HEK293 (cell line): Measurements from ENCODE around the gene FSTL5.

Experiments
- CTCF ChIA-PET: fragments of 350-600 bp; formaldehyde crosslinking; extraction: SDS; loops from one replicate; lab custom pipeline; 2021; ENCODE audit warnings: antibody characterized with exemption; lab: Yijun Ruan, JAX
- POLR2A ChIA-PET: fragments of 300-600 bp; formaldehyde crosslinking; extraction: SDS; loops from one replicate; lab custom pipeline; 2020; ENCODE audit warnings: antibody characterized with exemption, inconsistent platforms; lab: Yijun Ruan, JAX
- H3K27ac ChIP-seq: fragments of 200-500 bp; sonication (Bioruptor generic); 2 replicates; pipeline ENCODE4 v1.5.1; 2014; ENCODE audit warnings: low read depth, low read length, control low read depth, inconsistent platforms; ENCODE audit errors: extremely low read depth
- H3K36me3 ChIP-seq, 2 experiments: fragments of 200-500 bp in 1 of 2; sonication (Bioruptor generic) in 1 of 2; 1 replicate in 1 of 2; 2 replicates in 1 of 2; pipeline ENCODE4 v1.5.1; 2014 to 2017; ENCODE audit warnings: inconsistent platforms in 2 of 2, low read length in 2 of 2; ENCODE audit not compliant: control insufficient read depth in 2 of 2, insufficient read depth in 1 of 2
- H3K4me1 ChIP-seq: fragments of 200-500 bp; sonication (Bioruptor generic); 2 replicates; pipeline ENCODE4 v1.5.1; 2014; ENCODE audit warnings: mild to moderate bottlenecking, low read length, inconsistent platforms; ENCODE audit not compliant: control insufficient read depth, insufficient read depth
- H3K4me3 ChIP-seq: 2 replicates; pipeline ENCODE4 v1.5.1; 2011; ENCODE audit warnings: low read depth, mild to moderate bottlenecking, control low read depth, low read length, moderate library complexity
- H3K9me3 ChIP-seq: fragments of 200-500 bp; sonication (Bioruptor generic); 2 replicates; pipeline ENCODE4 v1.5.1; 2014; ENCODE audit warnings: low read depth, low read length, inconsistent platforms; ENCODE audit not compliant: control insufficient read depth, insufficient read depth
- KLF1 ChIP-seq: fragments of 450-650 bp; formaldehyde crosslinking; IDR thresholded peaks from 2 replicates; pipeline ENCODE4 v1.5.1; 2016; ENCODE audit warnings: missing biosample characterization, missing genetic modification characterization
- KLF9 ChIP-seq: fragments of 450-650 bp; formaldehyde crosslinking; IDR thresholded peaks from 2 replicates; pipeline ENCODE4 v1.5.1; 2016; ENCODE audit warnings: missing biosample characterization, missing genetic modification characterization, low read depth
- RBAK ChIP-seq: fragments of 450-650 bp; formaldehyde crosslinking; IDR thresholded peaks from 2 replicates; pipeline ENCODE4 v1.5.1; 2016; ENCODE audit warnings: missing biosample characterization, missing genetic modification characterization
- SP2 ChIP-seq: fragments of 450-650 bp; formaldehyde crosslinking; IDR thresholded peaks from 2 replicates; pipeline ENCODE4 v1.5.1; 2016; ENCODE audit warnings: missing biosample characterization, missing genetic modification characterization
- WT1 ChIP-seq: fragments of 450-650 bp; formaldehyde crosslinking; IDR thresholded peaks from 2 replicates; pipeline ENCODE4 v1.5.1; 2016; ENCODE audit warnings: missing biosample characterization, missing genetic modification characterization
- ZBTB48 ChIP-seq: fragments of 450-650 bp; formaldehyde crosslinking; IDR thresholded peaks from 2 replicates; pipeline ENCODE4 v1.5.1; 2016; ENCODE audit warnings: missing biosample characterization, missing genetic modification characterization
- ZBTB8A ChIP-seq: fragments of 450-650 bp; formaldehyde crosslinking; IDR thresholded peaks from 2 replicates; pipeline ENCODE4 v1.5.1; 2016; ENCODE audit warnings: missing biosample characterization, missing genetic modification characterization
- ZNF146 ChIP-seq: fragments of 450-650 bp; formaldehyde crosslinking; IDR thresholded peaks from 2 replicates; pipeline ENCODE4 v1.5.1; 2016; ENCODE audit warnings: missing biosample characterization, missing genetic modification characterization
- ZNF148 ChIP-seq: fragments of 450-650 bp; formaldehyde crosslinking; IDR thresholded peaks from 2 replicates; pipeline ENCODE4 v1.5.0; 2017; ENCODE audit warnings: missing biosample characterization, missing genetic modification characterization, borderline replicate concordance
- ZNF239 ChIP-seq: fragments of 450-650 bp; formaldehyde crosslinking; IDR thresholded peaks from 2 replicates; pipeline ENCODE4 v1.5.1; 2016; ENCODE audit warnings: missing biosample characterization, missing genetic modification characterization
- ZNF416 ChIP-seq: fragments of 450-650 bp; formaldehyde crosslinking; IDR thresholded peaks from 2 replicates; pipeline ENCODE4 v1.5.1; 2016; ENCODE audit warnings: missing biosample characterization, missing genetic modification characterization
- ZNF596 ChIP-seq: fragments of 450-650 bp; IDR thresholded peaks from 2 replicates; pipeline ENCODE4 v1.5.0; 2018; ENCODE audit warnings: missing biosample characterization, mild to moderate bottlenecking, missing genetic modification characterization, moderate library complexity
- ZNF660 ChIP-seq: fragments of 450-650 bp; IDR thresholded peaks from 2 replicates; pipeline ENCODE4 v1.5.1; 2018; ENCODE audit warnings: missing biosample characterization, mild to moderate bottlenecking, missing genetic modification characterization
- ZNF692 ChIP-seq: fragments of 450-650 bp; formaldehyde crosslinking; IDR thresholded peaks from 2 replicates; pipeline ENCODE4 v1.5.1; 2016; ENCODE audit warnings: missing biosample characterization, missing genetic modification characterization
- ZNF791 ChIP-seq: fragments of 450-650 bp; formaldehyde crosslinking; IDR thresholded peaks from 2 replicates; pipeline ENCODE4 v1.5.1; 2016; ENCODE audit warnings: missing biosample characterization, missing genetic modification characterization
- ZNF792 ChIP-seq: fragments of 450-650 bp; formaldehyde crosslinking; IDR thresholded peaks from 2 replicates; pipeline ENCODE4 v1.5.1; 2016; ENCODE audit warnings: missing biosample characterization, missing genetic modification characterization
- ZSCAN23 ChIP-seq: fragments of 450-650 bp; formaldehyde crosslinking; IDR thresholded peaks from 2 replicates; pipeline ENCODE4 v1.5.1; 2016; ENCODE audit warnings: missing biosample characterization, missing genetic modification characterization
- ZSCAN30 ChIP-seq: fragments of 450-650 bp; IDR thresholded peaks from 2 replicates; pipeline ENCODE4 v1.5.1; 2018; ENCODE audit warnings: missing biosample characterization, mild to moderate bottlenecking, missing genetic modification characterization, moderate library complexity
- TF ChIP-seq, protein P1 (sequence below): fragments of 450-650 bp; formaldehyde crosslinking; IDR thresholded peaks from 2 replicates; pipeline ENCODE4 v1.5.1; 2016; ENCODE audit warnings: missing biosample characterization, missing genetic modification characterization, borderline replicate concordance
- TF ChIP-seq, protein P2 (sequence below): fragments of 450-650 bp; formaldehyde crosslinking; IDR thresholded peaks from 2 replicates; pipeline ENCODE4 v1.5.1; 2016; ENCODE audit warnings: missing biosample characterization, missing genetic modification characterization

FSTL5 gene

GRCh38 chr4:161601011-161601410, 562.8 kb downstream of the FSTL5 start (continued):
- TF ChIP-seq ZNF692 (tag by site-specific recombination) (no peak), RBAK (tag by site-specific recombination) (no peak), KLF9 (tag by site-specific recombination) (no peak), ZNF146 (tag by site-specific recombination) (no peak), ZNF416 (tag by site-specific recombination) (no peak), ZNF148 (no peak), ZNF239 (tag by site-specific recombination) (no peak)

DNA sequence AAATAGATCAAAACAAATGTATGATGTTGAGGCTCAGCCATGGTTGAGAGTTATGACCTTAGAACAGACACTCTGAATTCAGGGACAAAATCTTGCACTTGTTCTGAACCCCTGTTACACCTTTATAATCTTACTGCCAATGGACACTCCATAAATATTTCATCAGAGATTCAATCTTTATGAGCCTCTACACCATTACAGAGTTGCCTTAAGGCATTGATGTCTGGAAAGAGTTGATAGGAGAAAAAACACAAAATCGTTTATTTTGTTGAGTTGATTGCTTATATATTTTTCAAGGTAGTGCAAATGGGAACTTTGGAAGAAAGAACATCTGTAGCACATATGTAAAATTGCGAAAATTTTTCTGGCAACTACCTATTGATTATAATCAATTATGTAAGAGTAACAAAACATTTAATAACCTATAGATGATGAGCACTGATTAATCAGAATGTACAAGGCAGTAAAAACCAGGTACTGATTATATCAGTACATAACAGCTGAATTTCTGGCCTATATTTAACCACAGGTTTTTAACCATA, 568.5 kb downstream of the FSTL5 start:
- H3K4me3 ChIP-seq: no peak overlapping the region
- no peak overlapping the region for H3K27ac ChIP-seq
- POLR2A ChIA-PET: no interaction called here
- TF ChIP-seq ZSCAN30 (tag by site-specific recombination) (no peak), ZBTB48 (no peak), WT1 (tag by site-specific recombination) (no peak), ZBTB8A (tag by site-specific recombination) (no peak)
- CTCF ChIA-PET: no interaction called here
- no peaks in the 10 kb centered on the region for H3K36me3 ChIP-seq
- no peaks in the 10 kb centered on the region for H3K9me3 ChIP-seq
- H3K4me1 ChIP-seq: no peaks in the 10 kb centered on the region

DNA sequence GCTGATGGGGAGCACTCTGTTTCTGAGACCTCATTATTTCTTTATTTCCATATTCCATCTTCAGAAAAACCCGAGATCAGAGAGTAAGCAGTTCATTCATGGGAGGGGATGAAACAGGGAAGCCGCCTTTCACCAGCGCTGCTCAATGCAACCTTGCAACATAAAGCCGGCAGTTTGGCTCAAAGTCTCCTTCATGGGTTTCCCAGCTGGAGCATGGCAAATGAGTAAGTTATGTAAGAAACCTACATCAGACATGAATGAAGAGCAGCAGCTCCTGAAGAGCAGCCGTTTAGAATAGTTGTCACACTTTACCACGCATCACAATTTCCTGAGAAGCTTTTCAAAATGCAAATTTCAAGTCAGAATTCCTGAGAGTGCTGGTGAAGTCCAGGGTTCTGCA, 578.8 kb downstream of the FSTL5 start:
- TF ChIP-seq ZSCAN23 (tag by site-specific recombination): no peak
- TF ChIP-seq ZNF596 (tag by site-specific recombination): no peak
- TF ChIP-seq, protein P1, sequence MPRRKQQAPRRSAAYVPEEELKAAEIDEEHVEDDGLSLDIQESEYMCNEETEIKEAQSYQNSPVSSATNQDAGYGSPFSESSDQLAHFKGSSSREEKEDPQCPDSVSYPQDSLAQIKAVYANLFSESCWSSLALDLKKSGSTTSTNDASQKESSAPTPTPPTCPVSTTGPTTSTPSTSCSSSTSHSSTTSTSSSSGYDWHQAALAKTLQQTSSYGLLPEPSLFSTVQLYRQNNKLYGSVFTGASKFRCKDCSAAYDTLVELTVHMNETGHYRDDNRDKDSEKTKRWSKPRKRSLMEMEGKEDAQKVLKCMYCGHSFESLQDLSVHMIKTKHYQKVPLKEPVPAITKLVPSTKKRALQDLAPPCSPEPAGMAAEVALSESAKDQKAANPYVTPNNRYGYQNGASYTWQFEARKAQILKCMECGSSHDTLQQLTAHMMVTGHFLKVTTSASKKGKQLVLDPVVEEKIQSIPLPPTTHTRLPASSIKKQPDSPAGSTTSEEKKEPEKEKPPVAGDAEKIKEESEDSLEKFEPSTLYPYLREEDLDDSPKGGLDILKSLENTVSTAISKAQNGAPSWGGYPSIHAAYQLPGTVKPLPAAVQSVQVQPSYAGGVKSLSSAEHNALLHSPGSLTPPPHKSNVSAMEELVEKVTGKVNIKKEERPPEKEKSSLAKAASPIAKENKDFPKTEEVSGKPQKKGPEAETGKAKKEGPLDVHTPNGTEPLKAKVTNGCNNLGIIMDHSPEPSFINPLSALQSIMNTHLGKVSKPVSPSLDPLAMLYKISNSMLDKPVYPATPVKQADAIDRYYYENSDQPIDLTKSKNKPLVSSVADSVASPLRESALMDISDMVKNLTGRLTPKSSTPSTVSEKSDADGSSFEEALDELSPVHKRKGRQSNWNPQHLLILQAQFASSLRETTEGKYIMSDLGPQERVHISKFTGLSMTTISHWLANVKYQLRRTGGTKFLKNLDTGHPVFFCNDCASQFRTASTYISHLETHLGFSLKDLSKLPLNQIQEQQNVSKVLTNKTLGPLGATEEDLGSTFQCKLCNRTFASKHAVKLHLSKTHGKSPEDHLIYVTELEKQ (tag by site-specific recombination): no peak
- no peak for TF ChIP-seq ZNF660 (tag by site-specific recombination)
- TF ChIP-seq KLF1: no peak
- no peak for TF ChIP-seq ZNF791
- TF ChIP-seq, protein P2, sequence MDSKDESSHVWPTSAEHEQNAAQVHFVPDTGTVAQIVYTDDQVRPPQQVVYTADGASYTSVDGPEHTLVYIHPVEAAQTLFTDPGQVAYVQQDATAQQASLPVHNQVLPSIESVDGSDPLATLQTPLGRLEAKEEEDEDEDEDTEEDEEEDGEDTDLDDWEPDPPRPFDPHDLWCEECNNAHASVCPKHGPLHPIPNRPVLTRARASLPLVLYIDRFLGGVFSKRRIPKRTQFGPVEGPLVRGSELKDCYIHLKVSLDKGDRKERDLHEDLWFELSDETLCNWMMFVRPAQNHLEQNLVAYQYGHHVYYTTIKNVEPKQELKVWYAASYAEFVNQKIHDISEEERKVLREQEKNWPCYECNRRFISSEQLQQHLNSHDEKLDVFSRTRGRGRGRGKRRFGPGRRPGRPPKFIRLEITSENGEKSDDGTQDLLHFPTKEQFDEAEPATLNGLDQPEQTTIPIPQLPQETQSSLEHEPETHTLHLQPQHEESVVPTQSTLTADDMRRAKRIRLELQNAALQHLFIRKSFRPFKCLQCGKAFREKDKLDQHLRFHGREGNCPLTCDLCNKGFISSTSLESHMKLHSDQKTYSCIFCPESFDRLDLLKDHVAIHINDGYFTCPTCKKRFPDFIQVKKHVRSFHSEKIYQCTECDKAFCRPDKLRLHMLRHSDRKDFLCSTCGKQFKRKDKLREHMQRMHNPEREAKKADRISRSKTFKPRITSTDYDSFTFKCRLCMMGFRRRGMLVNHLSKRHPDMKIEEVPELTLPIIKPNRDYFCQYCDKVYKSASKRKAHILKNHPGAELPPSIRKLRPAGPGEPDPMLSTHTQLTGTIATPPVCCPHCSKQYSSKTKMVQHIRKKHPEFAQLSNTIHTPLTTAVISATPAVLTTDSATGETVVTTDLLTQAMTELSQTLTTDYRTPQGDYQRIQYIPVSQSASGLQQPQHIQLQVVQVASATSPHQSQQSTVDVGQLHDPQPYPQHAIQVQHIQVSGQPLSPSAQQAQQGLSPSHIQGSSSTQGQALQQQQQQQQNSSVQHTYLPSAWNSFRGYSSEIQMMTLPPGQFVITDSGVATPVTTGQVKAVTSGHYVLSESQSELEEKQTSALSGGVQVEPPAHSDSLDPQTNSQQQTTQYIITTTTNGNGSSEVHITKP: no peak
- no peak for TF ChIP-seq SP2 (tag by site-specific recombination)
- no peak for TF ChIP-seq ZNF792 (tag by site-specific recombination)
- POLR2A ChIA-PET: no interaction called here
- no peaks in the 10 kb centered on the region for H3K36me3 ChIP-seq
- H3K4me3 ChIP-seq: no peak overlapping the region
- CTCF ChIA-PET: no interaction called here
- H3K4me1 ChIP-seq: no peaks in the 10 kb centered on the region
- no peak overlapping the region for H3K27ac ChIP-seq
- H3K9me3 ChIP-seq: no peaks in the 10 kb centered on the region
